Activated T-cell treated with anti-CD3 and anti-CD28 coated beads for 4 hours (primary cell): ENCODE results near the gene MAP3K8.

ENCODE experiments used
- DNase-seq: peaks from one replicate; pipeline ENCODE4 v3.0.0-alpha.2; 2020

The MAP3K8 gene

GRCh38 chr10:30433730-30434272, at the start of gene MAP3K8:
MAP3K8 (plus strand) TSS chr10:30434184; CDS start chr10:30438939, 4,755 bp downstream.
- DNase-seq, result peak; percentile 80

- DNase-seq, result no peak
Observed at GRCh38 chr10:30384701-30385201, 49.2 kb upstream of the MAP3K8 start.

GRCh38 chr10:30386801-30387588, 47.0 kb upstream of the MAP3K8 start:
- no peak for DNase-seq

GRCh38 chr10:30387646-30388243, 46.2 kb upstream of the MAP3K8 start:
- no peak for DNase-seq

GRCh38 chr10:30389543-30389942, 44.4 kb upstream of the MAP3K8 start:
- no peak for DNase-seq

DNA sequence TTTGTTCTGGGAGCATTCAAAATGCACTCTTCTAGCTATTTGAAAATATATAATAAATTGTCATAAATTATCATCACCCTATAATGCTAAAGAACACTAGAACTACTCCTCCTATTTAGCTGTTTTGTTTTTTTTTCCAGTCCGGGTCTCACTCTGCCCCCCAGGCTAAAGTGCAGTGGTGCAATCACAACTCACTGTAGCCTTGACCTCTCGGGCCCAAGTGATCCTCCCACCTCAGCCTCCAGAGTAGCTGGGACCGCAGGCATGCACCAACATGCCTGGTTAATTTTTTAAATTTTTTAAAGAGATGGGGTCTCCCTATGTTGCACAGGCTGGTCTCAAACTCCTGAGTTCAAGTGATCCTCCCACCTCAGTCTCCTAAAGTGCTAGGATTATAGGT, 43.8 kb upstream of the MAP3K8 start:
- DNase-seq, result no peak

DNA sequence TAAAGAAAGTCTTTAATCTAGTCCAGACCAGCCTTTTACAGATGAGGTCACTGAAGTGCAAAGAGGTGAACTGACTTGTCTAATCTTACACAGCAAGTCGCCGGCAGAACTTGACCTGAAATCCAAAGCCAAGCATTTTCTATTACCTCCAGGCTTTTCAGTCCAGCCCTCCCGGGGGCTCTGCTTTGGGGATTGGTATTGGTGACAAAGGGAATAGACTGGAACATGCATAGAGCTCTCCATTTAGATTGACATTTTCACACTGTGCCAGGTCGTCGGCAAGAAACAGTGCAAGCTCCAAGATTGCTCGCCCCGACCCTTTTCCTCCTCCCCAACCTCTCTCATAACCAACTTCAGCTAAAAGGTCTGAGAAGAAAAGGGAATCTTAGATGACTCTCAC, 42.7 kb upstream of the MAP3K8 start:
- no peak for DNase-seq

GRCh38 chr10:30392564-30392990, 41.4 kb upstream of the MAP3K8 start:
- peak; percentile 74 for DNase-seq

- DNase-seq, result no peak
Observed at GRCh38 chr10:30396293-30396692, 37.7 kb upstream of the MAP3K8 start.

- DNase-seq, result no peak
Observed at GRCh38 chr10:30396698-30397097, 37.3 kb upstream of the MAP3K8 start.

DNA sequence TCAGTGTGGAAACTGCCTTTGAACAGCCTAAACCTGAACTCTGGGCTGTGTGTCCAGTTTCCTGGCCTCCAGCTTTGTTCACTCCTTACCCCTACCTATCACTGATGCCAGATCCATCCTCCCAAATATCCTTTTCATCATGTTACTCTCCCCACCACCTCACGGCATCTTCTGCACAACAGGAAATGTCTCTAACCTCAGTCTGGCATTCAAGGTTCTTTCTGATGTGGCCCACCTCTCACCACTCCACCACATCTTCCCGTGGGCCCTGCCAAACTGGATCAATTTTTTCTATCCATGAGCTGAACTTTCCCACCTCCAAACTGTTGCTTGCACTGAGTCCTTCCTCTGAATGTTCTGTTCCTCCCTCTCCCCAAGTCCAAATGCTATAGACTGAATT, 35.8 kb upstream of the MAP3K8 start:
- no peak for DNase-seq

DNA sequence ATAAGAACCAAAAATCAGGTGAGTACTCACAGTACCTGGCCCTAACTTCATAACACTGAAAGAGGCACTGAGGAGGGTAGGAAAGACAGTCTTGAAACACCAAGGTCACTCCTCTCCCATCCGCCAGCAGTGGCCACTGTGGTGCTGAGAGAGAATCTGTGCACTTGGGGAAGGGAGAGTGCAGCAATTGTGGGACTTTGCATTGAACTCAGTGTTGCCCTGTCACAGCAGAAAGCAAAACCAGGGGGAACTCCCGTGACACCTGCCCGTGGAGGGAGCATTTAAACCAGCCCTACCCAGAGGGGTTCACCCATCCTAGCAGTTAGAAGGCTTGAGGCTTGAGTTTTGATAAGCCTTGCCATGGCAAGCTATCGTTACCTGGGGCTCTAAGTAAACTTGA, 35.2 kb upstream of the MAP3K8 start:
- DNase-seq, result no peak

DNA sequence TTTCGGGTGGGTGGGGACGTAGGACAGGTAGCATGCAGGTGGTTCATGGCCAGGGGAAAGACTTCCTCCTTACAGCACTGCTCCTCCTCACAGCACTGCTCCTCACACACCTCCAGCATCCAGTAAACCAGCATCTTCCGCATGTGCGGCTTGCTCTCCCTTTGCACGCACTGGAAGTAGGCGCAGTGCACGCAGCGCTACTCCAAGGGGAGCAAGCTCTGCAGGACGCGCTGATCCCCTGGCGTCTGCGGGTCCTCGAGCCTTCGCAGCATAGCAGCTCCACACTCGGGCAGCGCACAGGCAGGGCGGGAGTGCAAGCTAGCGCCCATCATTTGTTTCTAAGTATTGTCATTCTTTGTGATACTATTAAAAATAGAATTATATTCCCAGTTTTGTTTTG, 30.5 kb upstream of the MAP3K8 start:
- DNase-seq, result no peak

GRCh38 chr10:30404540-30404939, 29.4 kb upstream of the MAP3K8 start:
- no peak for DNase-seq

DNA sequence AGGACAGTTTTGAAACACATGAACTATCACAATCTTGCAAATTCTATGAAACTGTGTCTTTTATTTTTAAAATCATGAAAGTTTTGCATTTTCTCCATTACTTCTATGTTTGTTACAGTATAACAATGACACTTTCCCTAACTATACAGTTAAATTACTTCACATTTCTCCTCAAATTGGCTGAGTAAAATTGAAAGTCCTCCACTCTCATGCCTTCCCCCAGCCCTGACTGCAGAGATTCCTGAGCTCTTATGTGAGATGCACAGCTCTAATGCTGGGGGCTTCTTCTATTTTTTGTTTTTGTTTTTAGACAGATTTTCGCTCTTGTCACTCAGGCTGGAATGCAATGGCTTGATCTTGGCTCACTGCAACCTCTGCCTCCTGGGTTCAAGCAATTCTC, 22.7 kb upstream of the MAP3K8 start:
- DNase-seq, result no peak

DNA sequence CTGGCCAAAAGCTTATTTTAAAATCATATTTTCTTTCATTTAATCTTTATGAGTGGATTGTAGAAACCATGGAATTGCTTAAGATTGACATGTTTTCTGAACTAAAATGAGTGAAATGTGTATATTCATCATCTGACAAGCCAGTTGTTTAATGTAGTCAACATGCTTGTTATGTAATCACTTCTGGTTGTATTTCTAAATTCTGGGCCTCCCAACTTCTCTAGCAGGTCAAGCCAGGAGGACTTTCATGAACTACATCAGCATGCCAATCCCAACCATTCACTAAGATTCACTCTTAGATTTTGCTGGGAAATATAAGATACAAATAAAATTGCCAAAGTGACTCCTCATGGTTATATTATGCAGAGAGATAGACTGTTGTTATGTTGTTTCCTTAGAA, 21.1 kb upstream of the MAP3K8 start:
- DNase-seq, result no peak

GRCh38 chr10:30413996-30414576, 19.9 kb upstream of the MAP3K8 start:
- DNase-seq, result no peak

DNA sequence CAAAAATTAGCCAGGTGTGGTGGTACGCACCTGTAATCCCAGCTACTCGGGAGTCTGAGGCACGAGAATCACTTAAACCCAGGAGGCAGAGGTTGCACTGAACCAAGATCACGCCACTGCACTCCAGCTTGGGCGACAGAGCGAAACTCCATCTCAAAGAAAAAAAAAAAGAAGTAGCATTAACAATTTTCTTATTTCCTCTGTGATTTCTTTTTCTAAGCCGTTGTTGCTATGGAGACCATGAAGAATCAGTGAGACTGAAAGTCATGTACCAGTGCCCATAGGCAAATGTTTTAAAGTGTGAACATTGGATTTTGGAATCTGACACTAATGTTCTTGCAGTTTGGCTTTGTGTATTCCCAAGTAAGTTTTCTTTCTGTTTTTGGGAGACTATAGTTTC, 18.4 kb upstream of the MAP3K8 start:
- no peak for DNase-seq

DNA sequence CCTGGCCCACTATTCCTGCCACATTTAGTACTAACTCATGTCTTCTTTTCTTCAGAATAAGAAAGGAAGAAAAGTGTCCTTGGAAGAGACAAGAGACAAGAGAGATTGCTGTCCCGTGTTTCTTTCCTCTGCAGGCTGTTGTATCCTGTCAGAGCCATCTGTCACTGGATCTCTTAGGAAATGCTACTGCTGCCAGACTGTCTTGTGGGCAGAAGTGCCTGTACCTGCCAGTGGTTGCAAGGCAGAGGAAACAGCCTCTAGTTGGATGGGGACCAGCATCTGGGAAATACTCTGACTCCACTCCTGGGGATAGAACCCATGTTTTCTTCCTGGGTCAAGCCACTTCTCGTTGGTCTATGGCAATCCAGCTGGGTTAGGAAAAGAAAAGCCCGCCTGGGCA, 16.7 kb upstream of the MAP3K8 start:
- DNase-seq, result no peak

- no peak for DNase-seq
Observed at GRCh38 chr10:30420266-30420665, 13.7 kb upstream of the MAP3K8 start.

DNA sequence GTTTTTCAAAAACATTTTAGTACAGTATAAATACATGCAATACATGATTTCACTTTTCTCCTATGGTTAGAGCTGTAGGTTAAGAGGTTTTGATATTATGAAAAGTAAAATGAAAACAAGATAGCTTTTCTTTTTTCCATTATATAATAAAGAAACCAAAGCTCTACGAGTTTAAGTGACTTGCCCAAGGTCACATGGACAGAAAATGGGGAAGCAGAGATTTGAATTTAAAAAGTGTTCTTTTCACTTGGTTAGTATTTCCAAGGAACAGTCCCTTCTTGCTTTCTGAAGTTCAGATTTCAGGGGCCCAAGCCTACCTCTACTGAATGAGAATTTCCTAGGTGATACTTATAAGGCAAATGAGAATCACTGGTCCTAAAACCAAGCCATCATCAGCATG, 13.2 kb upstream of the MAP3K8 start:
- no peak for DNase-seq

- no peak for DNase-seq
Observed at GRCh38 chr10:30422151-30422695, 11.8 kb upstream of the MAP3K8 start.

GRCh38 chr10:30422981-30423654, 10.9 kb upstream of the MAP3K8 start:
- DNase-seq, result no peak
